Naive thymus-derived CD4-positive, alpha-beta T cell (primary cell): ENCODE results near the gene ISX. TPM values are rescaled to one million over a fixed set of nuclear protein-coding genes. Genes with fewer than 3 reads are reported as not detected.

Source experiments
- ATAC-seq: fragments of 150-1000 bp; cut with Tn5 transposase; 2 replicates; pipeline ENCODE4 v1.10.0; 2021; ENCODE audit warnings: mild to moderate bottlenecking, moderate library complexity
- CTCF ChIA-PET: fragments of 350-600 bp; sonication (Branson Sonifier 250); formaldehyde crosslinking; loops from one replicate; lab custom pipeline; 2021; ENCODE audit warnings: antibody characterized with exemption; lab: Charles Lee
- POLR2A ChIA-PET: fragments of 350-600 bp; sonication (Branson Sonifier 250); formaldehyde crosslinking; loops from one replicate; lab custom pipeline; 2021; ENCODE audit warnings: antibody characterized with exemption, inconsistent platforms; lab: Charles Lee
- DNase-seq, 9 donors: peaks; one replicate each; pipeline versions ENCODE4 v3.0.0 to v3.0.0-alpha.2; 2020 to 2022; ENCODE audit warnings: mixed read lengths in 1 of 9
- H3K27ac ChIP-seq: one replicate; pipeline ENCODE4 v1.7.0; 2013; ENCODE audit warnings: mild to moderate bottlenecking, low read depth, low read length, moderate library complexity
- H3K27me3 ChIP-seq, 2 donors: one replicate each; pipeline ENCODE4 v1.7.0; 2013; ENCODE audit warnings: low read length in 2 of 2, mild to moderate bottlenecking in 2 of 2, moderate library complexity in 2 of 2; ENCODE audit not compliant: control insufficient read depth in 2 of 2, insufficient read depth in 2 of 2
- H3K36me3 ChIP-seq, 3 experiments: 1 replicate in 2 of 3; 2 replicates in 1 of 3; pipeline ENCODE4 v1.7.0; 2013; ENCODE audit warnings: low read length in 3 of 3, mild to moderate bottlenecking in 3 of 3, moderate library complexity in 1 of 3; ENCODE audit not compliant: insufficient read depth in 3 of 3, control insufficient read depth in 2 of 3
- H3K4me1 ChIP-seq, 2 donors: one replicate each; pipeline ENCODE4 v1.7.0; 2013; ENCODE audit warnings: low read length in 2 of 2, mild to moderate bottlenecking in 2 of 2, moderate library complexity in 1 of 2; ENCODE audit not compliant: control insufficient read depth in 2 of 2, insufficient read depth in 2 of 2
- H3K4me3 ChIP-seq: 2 replicates; pipeline ENCODE4 v1.7.0; 2013; ENCODE audit warnings: mild to moderate bottlenecking, low read length
- H3K9me3 ChIP-seq, 3 experiments: 1 replicate in 2 of 3; 2 replicates in 1 of 3; pipeline ENCODE4 v1.7.0; 2013; ENCODE audit warnings: low read length in 3 of 3; ENCODE audit not compliant: control insufficient read depth in 2 of 3
- H3K27ac Mint-ChIP-seq, 9 donors: one replicate each; pipeline ENCODE4 v1.8.0; 2020 to 2022; ENCODE audit warnings: mixed read lengths in 9 of 9, mild to moderate bottlenecking in 8 of 9, moderate library complexity in 5 of 9, inconsistent platforms in 2 of 9
- H3K27me3 Mint-ChIP-seq, 5 donors: one replicate each; pipeline ENCODE4 v1.8.0; 2021 to 2022; ENCODE audit warnings: mixed read lengths in 5 of 5, mild to moderate bottlenecking in 1 of 5
- H3K36me3 Mint-ChIP-seq, 5 donors: one replicate each; pipeline ENCODE4 v1.8.0; 2020 to 2022; ENCODE audit warnings: mixed read lengths in 5 of 5, mild to moderate bottlenecking in 3 of 5, inconsistent platforms in 1 of 5
- H3K4me1 Mint-ChIP-seq, 7 donors: one replicate each; pipeline ENCODE4 v1.8.0; 2020 to 2022; ENCODE audit warnings: mixed read lengths in 7 of 7, mild to moderate bottlenecking in 3 of 7, inconsistent platforms in 1 of 7
- H3K4me3 Mint-ChIP-seq, 10 donors: one replicate each; pipeline ENCODE4 v1.8.0; 2020 to 2022; ENCODE audit warnings: mild to moderate bottlenecking in 10 of 10, mixed read lengths in 10 of 10, moderate library complexity in 6 of 10, inconsistent platforms in 2 of 10
- H3K9me3 Mint-ChIP-seq, 11 donors: one replicate each; pipeline ENCODE4 v1.8.0; 2020 to 2022; ENCODE audit warnings: mixed read lengths in 11 of 11, mild to moderate bottlenecking in 4 of 11, inconsistent platforms in 1 of 11, moderate library complexity in 1 of 11
- intact Hi-C, 2 donors: fragments of 100-400 bp; cut with micrococcal nuclease; formaldehyde crosslinking; loops; one replicate each; pipeline ENCODE4 v1.15.1; 2023
- polyA plus RNA-seq, 2 donors: library from polyadenylated mRNA; unstranded; fragments of 300-500 nt; fragmentation: Illumina TruSeq; gene quantifications; one replicate each; pipeline ENCODE4 v1.2.3, GENCODE V29; 2021
- total RNA-seq, 6 experiments: library from RNA in 5 of 6; stranded (reverse) in 5 of 6; gene quantifications; 1 replicate in 5 of 6; 2 replicates in 1 of 6; pipeline ENCODE4 v1.2.3 and lab custom pipeline; 2021 to 2026

ISX gene
- total and polyA plus RNA-seq, 7 experiments from 2014 or later, result not detected

DNA sequence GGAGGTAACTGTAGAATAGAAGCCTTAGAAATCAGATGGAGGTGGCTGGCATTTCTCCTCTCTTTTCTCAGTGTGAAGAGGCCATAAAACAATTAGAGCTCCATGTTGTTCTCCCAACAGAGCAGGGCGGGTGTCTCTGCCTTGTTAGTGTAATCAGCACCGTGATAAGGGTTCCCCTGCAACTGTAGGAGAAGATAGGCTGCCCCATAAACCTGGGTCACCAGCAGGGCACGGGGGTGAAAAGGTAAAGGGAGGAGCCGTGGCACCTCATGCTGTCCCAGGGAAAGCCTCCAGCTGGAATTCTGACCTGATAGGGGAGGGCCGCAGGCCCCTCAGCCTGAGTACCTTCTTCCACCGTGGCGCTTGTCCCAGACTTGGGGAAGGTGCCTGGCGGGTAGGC is 68.7 kb downstream of the ISX start:
- intact Hi-C loops, result no loop called here
- Mint-ChIP-seq H3K27ac (no peak overlapping the region), H3K36me3 (no peaks in the 10 kb centered on the region), H3K4me3 (no peak overlapping the region), H3K27me3 (peaks cover 9 to 43% (median 27%) of the 10 kb centered on the region in 5 donors), H3K9me3 (peaks cover 0 to 3% (median 0%) of the 10 kb centered on the region in 11 donors), H3K4me1 (peaks cover 0 to 9% (median 2%) of the 10 kb centered on the region in 7 donors)
- POLR2A ChIA-PET, result no interaction called here
- CTCF ChIA-PET, result no interaction called here
- H3K27ac ChIP-seq, result no peak overlapping the region
- no peaks in the 10 kb centered on the region for H3K36me3 ChIP-seq
- H3K9me3 ChIP-seq, result no peaks in the 10 kb centered on the region
- no peaks in the 10 kb centered on the region for H3K27me3 ChIP-seq
- no peak overlapping the region for H3K4me3 ChIP-seq
- no peaks in the 10 kb centered on the region for H3K4me1 ChIP-seq
- ATAC-seq (no peak), DNase-seq (no peak)

DNA sequence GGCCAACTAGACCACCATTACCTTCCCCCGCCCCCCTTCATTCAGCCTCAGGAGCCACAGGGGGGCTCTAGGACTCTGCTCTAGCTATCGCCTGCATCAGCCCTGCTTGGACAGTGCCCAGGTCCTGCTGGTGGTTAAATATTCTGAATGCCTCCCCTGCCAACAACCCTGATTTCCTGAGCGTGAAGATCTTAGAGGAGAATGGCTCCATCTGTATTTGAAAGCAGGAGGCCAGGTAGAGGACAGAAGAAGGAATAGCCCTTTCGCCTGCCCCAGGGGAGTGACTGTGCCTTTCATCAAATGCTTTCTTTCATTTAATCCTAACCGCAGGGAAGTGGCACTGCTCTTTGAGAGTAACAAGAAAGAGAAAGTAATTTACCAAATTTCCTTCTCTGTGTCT is 69.2 kb downstream of the ISX start:
- Histone ChIP-seq H3K36me3 (no peaks in the 10 kb centered on the region), H3K4me3 (no peak overlapping the region), H3K4me1 (no peaks in the 10 kb centered on the region), H3K27ac (no peak overlapping the region), H3K27me3 (no peaks in the 10 kb centered on the region), H3K9me3 (no peaks in the 10 kb centered on the region)
- CTCF ChIA-PET, result no interaction called here
- H3K4me3 Mint-ChIP-seq, result no peak overlapping the region
- H3K27me3 Mint-ChIP-seq, result peaks cover 9 to 48% (median 26%) of the 10 kb centered on the region in 5 donors
- ATAC-seq, result no peak
- no peak overlapping the region for H3K27ac Mint-ChIP-seq
- intact Hi-C loops, result no loop called here
- peaks cover 0 to 3% (median 0%) of the 10 kb centered on the region in 11 donors for H3K9me3 Mint-ChIP-seq
- POLR2A ChIA-PET, result no interaction called here
- no peak for DNase-seq
- H3K4me1 Mint-ChIP-seq, result peaks cover 0 to 9% (median 2%) of the 10 kb centered on the region in 7 donors
- no peaks in the 10 kb centered on the region for H3K36me3 Mint-ChIP-seq

Other genes starting within 250 kb of the ISX start
- 10 to 100 TPM; 23.3 to 39.1 (median 32.2) TPM for gene HMGXB4, start 191.3 kb downstream of the ISX start, total RNA-seq
- gene HMGXB4, start 191.3 kb downstream of the ISX start, polyA plus RNA-seq, result 10 to 100 TPM; 12.2 to 12.8 TPM
- 100 to 1,000 TPM in 2 of 5 experiments, 10 to 100 TPM in 3; 36.5 to 225 (median 62.1) TPM for gene TOM1, start 233.7 kb downstream of the ISX start, total RNA-seq
- 10 to 100 TPM; 32.3 to 45.6 TPM for gene TOM1, start 233.7 kb downstream of the ISX start, polyA plus RNA-seq